Putamen (tissue), 1 donor: ENCODE data around the gene RPA3.

Experiments used
- DNase-seq: peaks from one replicate; pipeline ENCODE4 v3.0.0-alpha.2; 2016; ENCODE audit warnings: low spot score

RPA3 gene

GRCh38 chr7:7718492-7718891 is at the start of gene RPA3:
Gene RPA3 (minus strand): TSS chr7:7718607. CDS start chr7:7640418, 78,189 bp downstream.
- DNase-seq: no peak

- DNase-seq: no peak
Measured at GRCh38 chr7:7766671-7767070, 48.3 kb upstream of the RPA3 start.

DNA sequence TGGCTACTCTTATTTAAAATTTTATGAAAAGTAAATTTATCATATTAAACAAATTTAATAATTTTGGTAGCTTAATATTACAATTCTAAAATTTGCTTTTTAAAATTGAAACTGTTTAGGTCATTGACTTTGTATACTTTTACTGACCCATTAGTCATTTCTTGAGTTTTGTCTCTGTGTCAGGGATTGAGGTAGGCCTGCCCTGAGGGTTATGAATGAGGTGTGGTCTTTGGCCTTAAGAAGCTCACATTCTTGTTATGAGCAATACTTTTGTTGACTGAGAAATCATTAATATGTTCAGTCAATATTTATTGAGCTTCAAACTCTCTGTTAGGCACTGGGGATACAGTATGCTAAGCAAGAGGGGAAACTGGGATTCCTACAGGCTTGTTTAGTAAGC is 47.0 kb upstream of the RPA3 start:
- DNase-seq: no peak

DNA sequence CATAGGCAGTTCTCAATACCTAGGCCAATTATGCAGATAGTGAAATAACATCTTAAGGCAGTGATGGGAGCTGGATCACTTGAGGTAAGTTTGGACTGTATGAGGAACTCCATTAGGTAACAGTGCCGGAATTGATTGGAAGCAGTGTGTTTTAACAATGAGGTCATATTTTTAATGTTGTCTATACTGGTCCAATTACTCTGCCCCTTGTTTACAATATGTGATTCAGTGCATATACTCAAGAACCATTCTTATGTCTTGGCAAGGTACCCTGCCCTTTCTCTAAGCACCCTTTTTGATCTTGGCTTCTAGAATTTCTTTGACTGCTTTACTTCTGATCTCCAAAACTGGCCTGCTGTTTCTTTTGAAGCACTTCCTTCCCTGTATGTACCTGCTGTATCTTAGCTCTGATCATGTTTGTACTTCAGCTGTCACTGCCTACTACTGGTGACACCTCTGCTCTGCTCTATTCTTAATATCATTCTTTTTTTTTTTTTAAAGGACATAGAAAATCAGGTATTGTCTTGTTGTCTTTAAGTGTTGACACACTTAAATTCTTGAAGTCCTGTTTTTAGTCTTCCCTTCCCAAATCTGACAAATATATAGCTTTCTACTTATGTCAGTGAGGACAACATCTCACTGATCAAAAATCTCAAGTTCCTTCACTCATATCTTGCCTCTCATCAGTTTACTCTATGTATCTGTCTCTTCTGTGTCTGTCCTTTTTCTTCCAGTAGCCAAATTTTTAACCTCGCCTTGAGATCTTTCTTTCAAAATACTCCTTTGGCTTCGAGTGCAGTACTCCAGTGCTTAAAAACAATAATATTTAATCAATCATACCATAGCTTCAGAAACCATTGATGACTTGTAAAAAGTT is 46.4 kb upstream of the RPA3 start:
- no peak for DNase-seq

DNA sequence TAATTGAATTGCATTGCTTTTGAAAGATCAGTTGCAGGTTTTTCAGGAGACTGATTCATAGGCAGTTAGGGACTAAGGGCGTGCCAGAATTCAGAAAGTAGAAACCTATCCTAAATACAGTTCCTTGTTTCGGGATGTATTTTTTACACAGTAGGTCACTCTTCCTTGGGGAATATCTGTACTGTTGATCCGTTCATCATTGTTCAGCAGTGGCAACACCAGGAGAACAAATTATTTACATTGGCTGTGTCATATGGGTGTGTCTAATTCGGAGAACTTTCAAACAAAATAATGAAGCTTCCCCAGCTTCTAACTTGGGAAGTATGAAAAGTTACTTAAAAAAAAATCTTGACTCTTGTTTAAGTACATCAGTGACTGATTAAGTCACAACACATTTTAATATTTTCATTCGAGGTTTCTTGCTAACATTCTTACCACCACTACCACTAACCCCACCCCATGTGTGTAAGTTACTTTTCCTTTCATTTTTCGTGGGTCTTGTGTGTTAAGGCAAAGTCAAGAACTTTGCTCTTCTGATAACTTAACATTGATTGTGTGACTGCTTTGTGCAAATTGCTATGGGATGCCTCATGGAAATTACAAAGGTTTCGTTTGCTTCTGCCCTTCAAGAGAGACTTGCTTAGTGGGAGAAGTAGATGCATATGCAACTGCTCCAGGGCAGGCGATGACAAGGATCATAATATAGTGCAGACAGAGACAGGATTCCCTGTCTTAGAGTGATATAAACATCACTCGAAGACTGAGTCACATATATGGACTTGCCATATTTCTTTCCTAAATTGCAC is 43.8 kb upstream of the RPA3 start:
- DNase-seq: no peak

- DNase-seq: peak; percentile 35
Measured at GRCh38 chr7:7761340-7761973, 43.0 kb upstream of the RPA3 start.

GRCh38 chr7:7757576-7757975 is 39.2 kb upstream of the RPA3 start:
- DNase-seq: no peak

DNA sequence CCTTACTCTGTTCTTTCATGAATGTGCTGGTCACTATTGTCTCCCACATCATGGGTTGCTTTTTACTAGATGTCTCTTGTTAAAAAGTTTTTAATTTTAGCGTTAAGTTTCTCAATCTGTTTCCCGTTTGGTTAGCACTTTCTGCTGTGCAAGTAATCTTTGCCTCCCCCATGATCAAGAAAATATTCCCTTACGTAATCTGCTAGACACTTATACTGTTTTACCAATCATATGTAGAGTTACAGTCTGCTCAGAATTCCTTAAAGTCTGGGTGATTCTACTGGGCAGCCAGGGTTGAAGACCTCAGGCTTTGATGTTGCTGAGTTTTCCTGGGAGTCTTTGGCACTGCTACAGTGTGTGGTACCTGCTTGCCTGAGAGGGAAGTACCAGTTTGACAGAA is 38.2 kb upstream of the RPA3 start:
- DNase-seq: no peak

GRCh38 chr7:7751243-7752092 is 33.1 kb upstream of the RPA3 start:
- no peak for DNase-seq

DNA sequence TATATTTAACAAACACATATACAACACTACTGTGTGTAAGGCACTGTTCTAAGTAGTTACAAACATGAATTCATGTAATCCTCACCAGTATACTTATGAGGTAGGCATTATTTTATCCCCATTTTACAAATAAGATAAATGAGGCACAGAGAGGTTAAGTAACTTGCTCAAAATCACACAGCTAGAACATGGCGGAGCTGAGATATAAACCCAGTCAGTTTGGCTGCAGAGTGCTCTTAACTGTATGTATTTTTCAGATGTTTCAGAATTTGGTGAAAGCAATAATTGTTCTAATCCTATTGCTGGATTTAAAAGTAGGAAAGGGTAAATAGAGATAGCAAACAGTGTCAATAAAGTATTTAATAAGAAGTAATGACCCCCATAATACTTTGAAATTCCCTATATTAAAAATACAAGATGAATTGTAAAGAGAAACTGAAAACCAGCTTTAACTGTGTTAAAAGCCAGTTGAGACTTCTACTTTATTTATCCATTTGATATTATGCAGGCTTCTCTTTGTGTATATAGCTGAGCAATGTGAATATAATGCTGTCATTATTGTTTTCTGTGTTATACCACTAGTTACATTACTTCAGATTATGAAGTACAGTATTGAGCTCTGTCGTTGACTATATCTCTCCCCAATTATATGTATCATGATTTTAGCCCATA is 32.3 kb upstream of the RPA3 start:
- DNase-seq: no peak

DNA sequence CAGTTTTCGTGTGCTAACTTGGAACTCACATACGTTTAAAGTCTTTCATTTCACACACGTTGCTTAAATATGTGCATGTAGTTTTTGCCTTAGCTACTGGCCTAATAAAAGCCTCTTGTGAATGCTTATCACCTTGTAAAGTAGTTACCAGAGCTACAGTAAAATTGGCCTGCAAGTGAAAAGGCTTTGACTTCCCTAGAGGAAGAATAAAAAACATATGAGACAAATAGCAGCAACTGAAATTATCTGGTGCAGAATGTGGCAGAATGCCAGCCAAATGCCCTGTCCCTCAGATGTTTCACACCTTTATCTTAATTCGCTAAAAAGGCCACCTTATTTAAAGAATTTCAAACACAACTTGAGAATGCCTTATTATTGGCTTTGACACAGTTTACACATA is 28.1 kb upstream of the RPA3 start:
- no peak for DNase-seq

DNA sequence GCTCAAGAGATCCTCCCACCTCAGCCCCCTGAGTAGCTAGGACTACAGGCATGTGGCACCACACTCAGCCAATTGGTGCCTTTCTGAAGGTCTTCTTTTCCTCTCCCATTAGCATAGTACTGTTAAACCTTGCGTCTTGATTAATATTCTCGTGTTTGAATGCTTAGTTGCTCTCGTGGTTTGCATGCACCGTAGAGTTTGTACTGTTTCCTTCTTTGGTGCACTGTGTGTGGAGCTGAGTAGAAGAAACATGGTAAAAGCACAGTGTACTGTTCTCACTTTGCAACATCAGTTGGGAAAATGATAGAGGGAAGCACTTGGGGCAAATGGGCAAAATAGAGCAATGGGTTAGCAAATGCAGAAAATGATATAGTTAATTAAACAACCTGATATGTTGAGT is 27.6 kb upstream of the RPA3 start:
- no peak for DNase-seq

DNA sequence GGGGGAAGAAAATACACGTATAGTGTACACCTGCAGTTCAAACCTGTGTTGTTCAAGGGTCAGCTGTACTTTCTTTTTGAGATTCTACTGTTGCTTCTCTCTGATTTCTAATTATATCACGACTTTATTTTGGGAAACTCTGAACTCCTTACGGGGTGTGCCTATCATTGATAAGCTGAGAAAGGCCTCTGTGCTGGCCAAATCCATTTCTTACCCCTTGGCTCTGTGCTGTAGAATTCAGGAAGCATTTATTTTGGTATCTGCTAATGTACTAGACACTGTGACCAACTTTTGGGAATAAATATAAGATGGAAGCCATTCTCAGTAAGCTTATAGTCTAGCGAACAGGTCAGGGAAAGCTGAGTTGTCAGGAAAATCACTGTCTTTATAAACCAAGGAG is 26.9 kb upstream of the RPA3 start:
- DNase-seq: no peak

GRCh38 chr7:7742223-7742622 is 23.8 kb upstream of the RPA3 start:
- no peak for DNase-seq

- DNase-seq: no peak
Measured at GRCh38 chr7:7740037-7740355, 21.6 kb upstream of the RPA3 start.

GRCh38 chr7:7739204-7740036 is 21.0 kb upstream of the RPA3 start:
- no peak for DNase-seq

GRCh38 chr7:7738622-7739021 is 20.2 kb upstream of the RPA3 start:
- DNase-seq: no peak

- DNase-seq: no peak
Measured at GRCh38 chr7:7738177-7738576, 19.8 kb upstream of the RPA3 start.

- DNase-seq: no peak
Measured at GRCh38 chr7:7737674-7738073, 19.3 kb upstream of the RPA3 start.

- DNase-seq: no peak
Measured at GRCh38 chr7:7736671-7737070, 18.3 kb upstream of the RPA3 start.
